Measurements from ENCODE around the gene LRCH1. TPM values are rescaled to one million over a fixed set of nuclear protein-coding genes. Genes with fewer than 3 reads are reported as not detected.

The LRCH1 gene
- total RNA-seq, 1 experiment from 2014 or later: 11.7 TPM

DNA sequence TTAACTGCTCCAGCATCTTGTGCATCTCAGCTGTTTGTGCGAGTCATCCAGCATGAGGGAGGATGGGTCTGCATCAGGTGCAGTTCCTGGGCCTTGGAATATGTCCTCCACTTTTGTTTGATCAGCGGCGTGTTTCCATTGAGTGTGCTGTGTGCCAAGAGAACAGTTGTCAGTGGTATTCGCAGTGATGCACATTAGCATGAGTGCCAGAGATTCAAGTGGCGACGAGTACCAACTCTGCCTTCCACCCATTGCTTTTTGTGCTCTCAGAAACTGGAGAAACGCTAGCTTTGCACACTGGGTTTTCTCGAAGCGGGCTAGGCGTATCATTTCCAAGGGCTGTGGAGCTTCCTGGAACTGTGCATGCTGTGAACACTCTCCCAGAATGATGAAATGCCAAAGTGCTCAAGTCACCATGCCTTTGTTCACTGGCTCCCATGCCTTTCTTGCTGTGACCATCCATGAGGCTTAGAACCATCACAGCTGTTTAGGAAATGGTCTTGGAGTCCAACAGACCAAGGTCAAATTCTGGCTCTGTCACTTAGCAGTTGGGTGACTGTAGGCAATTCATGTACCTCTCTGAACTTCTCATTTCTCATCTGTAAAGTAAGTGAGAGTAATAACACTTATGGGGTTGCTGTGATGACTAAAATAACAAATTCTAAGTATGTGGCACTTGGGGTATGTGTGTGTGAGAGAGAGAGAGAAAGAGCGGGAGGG is 18.4 kb downstream of the LRCH1 start:
- no TSS peak for BruUV-seq (replicated peaks)
- Mint-ChIP-seq H3K27me3 (ENCODE audit: unreplicated experiment) (no peaks in the 10 kb centered on the region), H3K9me3 (ENCODE audit: low read depth, unreplicated experiment) (no peaks in the 10 kb centered on the region), H3K36me3 (ENCODE audit: insufficient read depth, unreplicated experiment) (no peaks in the 10 kb centered on the region), H3K4me3 (ENCODE audit: low read depth, unreplicated experiment) (no peak overlapping the region), H3K27ac (ENCODE audit: unreplicated experiment) (no peak overlapping the region), H3K4me1 (ENCODE audit: low read depth, unreplicated experiment) (no peaks in the 10 kb centered on the region)
- CTCF ChIA-PET: no interaction called here
- no peak for DNase-seq
- intact Hi-C loops (cut with micrococcal nuclease; ENCODE audit: unreplicated experiment): no loop called here
- TF ChIP-seq, protein P1, sequence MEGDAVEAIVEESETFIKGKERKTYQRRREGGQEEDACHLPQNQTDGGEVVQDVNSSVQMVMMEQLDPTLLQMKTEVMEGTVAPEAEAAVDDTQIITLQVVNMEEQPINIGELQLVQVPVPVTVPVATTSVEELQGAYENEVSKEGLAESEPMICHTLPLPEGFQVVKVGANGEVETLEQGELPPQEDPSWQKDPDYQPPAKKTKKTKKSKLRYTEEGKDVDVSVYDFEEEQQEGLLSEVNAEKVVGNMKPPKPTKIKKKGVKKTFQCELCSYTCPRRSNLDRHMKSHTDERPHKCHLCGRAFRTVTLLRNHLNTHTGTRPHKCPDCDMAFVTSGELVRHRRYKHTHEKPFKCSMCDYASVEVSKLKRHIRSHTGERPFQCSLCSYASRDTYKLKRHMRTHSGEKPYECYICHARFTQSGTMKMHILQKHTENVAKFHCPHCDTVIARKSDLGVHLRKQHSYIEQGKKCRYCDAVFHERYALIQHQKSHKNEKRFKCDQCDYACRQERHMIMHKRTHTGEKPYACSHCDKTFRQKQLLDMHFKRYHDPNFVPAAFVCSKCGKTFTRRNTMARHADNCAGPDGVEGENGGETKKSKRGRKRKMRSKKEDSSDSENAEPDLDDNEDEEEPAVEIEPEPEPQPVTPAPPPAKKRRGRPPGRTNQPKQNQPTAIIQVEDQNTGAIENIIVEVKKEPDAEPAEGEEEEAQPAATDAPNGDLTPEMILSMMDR (IDR thresholded peaks at IDR 0.05; ENCODE audit: unreplicated experiment): no peak

DNA sequence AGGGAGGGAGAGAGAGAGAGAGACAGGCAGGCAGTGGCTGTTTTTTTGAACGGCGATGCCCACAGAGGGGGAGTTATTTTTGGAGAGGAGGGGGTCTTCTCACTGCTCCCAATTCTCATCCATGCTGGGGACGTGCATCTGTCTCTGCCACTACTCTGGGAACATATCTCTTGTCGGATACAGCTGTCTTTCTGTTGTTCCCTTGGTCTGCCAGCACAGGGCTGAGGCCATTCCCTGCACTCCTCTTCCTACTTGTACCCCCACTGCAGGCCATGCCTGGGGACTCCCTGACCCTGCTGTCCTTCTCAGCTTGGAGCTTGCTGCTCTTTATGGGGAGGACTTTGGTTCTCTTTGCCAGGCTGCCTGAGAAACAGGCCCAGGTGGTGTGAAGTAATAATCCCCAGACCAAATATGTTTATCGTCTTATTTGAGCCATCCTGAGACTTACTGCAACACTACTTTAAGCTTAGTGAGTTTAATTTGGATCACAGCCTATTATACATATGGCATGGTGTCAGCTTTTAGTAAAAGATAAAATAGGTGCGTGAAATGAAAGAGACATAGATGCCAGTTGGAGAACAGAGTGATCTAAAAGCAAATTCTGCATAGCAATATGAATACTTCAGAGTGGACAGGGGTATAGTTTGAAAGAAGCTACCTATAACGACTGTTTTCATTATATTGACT is 19.1 kb downstream of the LRCH1 start:
- CTCF ChIA-PET: interaction anchor here (0.6 kb wide), 1 partner anchor 191 kb away, joined by 6 read pairs; no protein-coding TSS in a partner anchor
- no TSS peak for BruUV-seq (replicated peaks)
- no peaks in the 10 kb centered on the region for H3K27me3 Mint-ChIP-seq (ENCODE audit: unreplicated experiment)
- TF ChIP-seq, protein P1 (IDR thresholded peaks at IDR 0.05; ENCODE audit: unreplicated experiment): no peak
- DNase-seq: no peak
- H3K4me3 Mint-ChIP-seq (ENCODE audit: low read depth, unreplicated experiment): no peak overlapping the region
- H3K9me3 Mint-ChIP-seq (ENCODE audit: low read depth, unreplicated experiment): no peaks in the 10 kb centered on the region
- intact Hi-C loops (cut with micrococcal nuclease; ENCODE audit: unreplicated experiment): no loop called here
- H3K27ac Mint-ChIP-seq (ENCODE audit: unreplicated experiment): no peak overlapping the region
- H3K4me1 Mint-ChIP-seq (ENCODE audit: low read depth, unreplicated experiment): no peaks in the 10 kb centered on the region
- H3K36me3 Mint-ChIP-seq (ENCODE audit: insufficient read depth, unreplicated experiment): no peaks in the 10 kb centered on the region

DNA sequence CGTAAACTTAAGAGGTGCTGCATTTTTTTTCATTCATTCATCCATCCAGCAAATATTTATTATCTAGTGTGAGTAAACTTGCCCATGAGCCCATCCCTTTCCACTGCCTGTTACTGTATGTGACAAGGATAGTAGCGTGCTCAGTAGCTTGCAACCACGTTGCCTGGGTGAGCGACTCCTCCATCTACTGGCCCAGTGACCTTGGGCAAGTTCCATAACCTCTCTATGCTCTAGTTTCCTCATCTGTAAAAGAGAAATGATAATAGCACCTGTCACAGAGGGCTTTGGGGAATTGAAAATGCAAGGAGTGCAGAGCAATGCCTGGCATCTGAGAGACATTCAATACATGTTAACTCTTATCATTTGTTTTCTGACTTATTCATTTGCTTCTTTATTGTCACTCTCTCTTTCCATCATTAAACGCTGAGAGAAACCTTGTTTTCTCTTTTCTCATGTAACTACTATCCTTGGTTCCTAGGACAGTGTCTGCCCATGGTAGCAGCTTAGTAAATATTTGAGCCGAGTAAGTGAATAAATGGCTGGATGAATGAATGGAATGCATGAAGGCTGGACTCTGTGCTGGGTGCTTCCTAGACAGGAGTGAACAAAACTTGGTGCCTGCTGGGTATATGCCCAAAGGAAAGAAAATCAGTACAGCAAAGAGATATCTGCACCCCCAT is 19.9 kb downstream of the LRCH1 start:
- Mint-ChIP-seq H3K4me3 (ENCODE audit: low read depth, unreplicated experiment) (no peak overlapping the region), H3K4me1 (ENCODE audit: low read depth, unreplicated experiment) (no peaks in the 10 kb centered on the region), H3K9me3 (ENCODE audit: low read depth, unreplicated experiment) (no peaks in the 10 kb centered on the region), H3K27ac (ENCODE audit: unreplicated experiment) (no peak overlapping the region), H3K36me3 (ENCODE audit: insufficient read depth, unreplicated experiment) (no peaks in the 10 kb centered on the region), H3K27me3 (ENCODE audit: unreplicated experiment) (no peaks in the 10 kb centered on the region)
- CTCF ChIA-PET: no interaction called here
- TF ChIP-seq, protein P1 (IDR thresholded peaks at IDR 0.05; ENCODE audit: unreplicated experiment): no peak
- intact Hi-C loops (cut with micrococcal nuclease; ENCODE audit: unreplicated experiment): no loop called here
- BruUV-seq (replicated peaks): no TSS peak
- DNase-seq: no peak

DNA sequence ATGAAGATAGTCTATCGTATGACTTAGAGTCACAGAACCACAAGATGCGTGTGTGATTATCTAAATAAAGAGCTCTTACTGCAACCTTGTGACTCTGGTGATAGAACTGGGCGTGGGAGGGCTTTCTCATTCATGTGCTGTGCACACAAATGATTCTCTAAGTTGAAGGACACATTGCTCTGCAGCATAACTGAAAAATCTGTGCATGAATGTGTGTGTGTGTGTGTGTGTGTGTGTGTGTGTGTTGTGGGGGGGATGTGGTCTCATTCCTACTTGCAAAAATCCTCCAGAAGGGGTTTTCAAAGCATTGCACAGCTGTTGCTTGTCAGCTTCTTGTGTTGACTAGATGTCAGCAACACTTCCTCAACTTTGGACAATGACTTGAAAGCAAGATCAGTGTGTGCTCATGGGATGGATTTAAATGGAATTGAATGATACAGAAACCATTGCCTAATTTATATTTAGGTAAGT is 22.4 kb downstream of the LRCH1 start:
- H3K4me1 Mint-ChIP-seq (ENCODE audit: low read depth, unreplicated experiment): no peaks in the 10 kb centered on the region
- no peaks in the 10 kb centered on the region for H3K36me3 Mint-ChIP-seq (ENCODE audit: insufficient read depth, unreplicated experiment)
- CTCF ChIA-PET: interaction anchor here (0.5 to 0.6 kb wide), 2 partner anchors 9 to 220 kb away, joined by 3 to 5 read pairs; no protein-coding TSS in a partner anchor
- H3K27ac Mint-ChIP-seq (ENCODE audit: unreplicated experiment): no peak overlapping the region
- TF ChIP-seq, protein P1 (IDR thresholded peaks at IDR 0.05; ENCODE audit: unreplicated experiment): no peak
- no peak for DNase-seq
- BruUV-seq (replicated peaks): no TSS peak
- H3K4me3 Mint-ChIP-seq (ENCODE audit: low read depth, unreplicated experiment): no peak overlapping the region
- no peaks in the 10 kb centered on the region for H3K27me3 Mint-ChIP-seq (ENCODE audit: unreplicated experiment)
- intact Hi-C loops (cut with micrococcal nuclease; ENCODE audit: unreplicated experiment): no loop called here
- H3K9me3 Mint-ChIP-seq (ENCODE audit: low read depth, unreplicated experiment): no peaks in the 10 kb centered on the region
